HepG2 (cell line): ENCODE results near the gene CHCT1. TPM values are rescaled to one million over a fixed set of nuclear protein-coding genes. Genes with fewer than 3 reads are reported as not detected.

Experiments
- ATAC-seq: fragments of 200-7000 bp; cut with Tn5 transposase; 3 replicates; pipeline ENCODE4 v1.9.1; 2020; ENCODE audit warnings: mild to moderate bottlenecking, moderate library complexity
- BruUV-seq: library from RNA; stranded (reverse); fragments of 400-500 nt; replicated peaks from 2 replicates; lab custom pipeline; 2021; lab: Mats Ljungman, UMichigan
- CTCF ChIA-PET: fragments of 300-600 bp; formaldehyde crosslinking; extraction: SDS; loops from one replicate; lab custom pipeline; 2021; ENCODE audit warnings: low total read pairs, inconsistent platforms, low intra/inter-chr PET ratio; lab: Yijun Ruan, JAX
- POLR2A ChIA-PET: fragments of 350-600 bp; sonication (Branson Sonifier 250); formaldehyde crosslinking; loops from one replicate; lab custom pipeline; 2020; ENCODE audit warnings: antibody characterized with exemption, inconsistent platforms; lab: Yijun Ruan, JAX
- DNase-seq: peaks from one replicate; pipeline ENCODE4 v3.0.0-alpha.2; 2015; ENCODE audit warnings: low spot score
- FAIRE-seq: peaks from 3 replicates; lab custom pipeline; 2011; peaks lifted over from hg19 to GRCh38; lab: Jason Lieb, UNC
- H2AFZ ChIP-seq: one replicate; pipeline ENCODE4 v1.6.1; 2011; ENCODE audit warnings: low read length, inconsistent platforms
- H3K27ac ChIP-seq: fragments of 300-600 bp; 3 replicates; pipeline ENCODE4 v1.8.0; 2011; ENCODE audit warnings: mixed run types, mild to moderate bottlenecking, mixed read lengths, low read length, inconsistent platforms; ENCODE audit not compliant: insufficient read depth; ENCODE audit errors: extremely low read length
- H3K27me3 ChIP-seq, 2 experiments: fragments of 200-600 bp in 1 of 2; 2 replicates in 1 of 2; 3 replicates in 1 of 2; pipeline versions ENCODE4 v1.6.0 to v1.8.0; 2011; ENCODE audit warnings: low read length in 2 of 2, mild to moderate bottlenecking in 2 of 2, moderate library complexity in 2 of 2, inconsistent platforms in 1 of 2; ENCODE audit not compliant: insufficient read depth in 2 of 2, control insufficient read depth in 1 of 2
- H3K36me3 ChIP-seq, 2 experiments: fragments of 200-600 bp in 1 of 2; replicated peaks in 1 of 2; 2 replicates in 1 of 2; 3 replicates in 1 of 2; pipeline versions ENCODE4 v1.5.1 to v1.8.0; 2011; ENCODE audit warnings: low read length in 2 of 2, inconsistent platforms in 1 of 2; ENCODE audit not compliant: insufficient read depth in 2 of 2, control insufficient read depth in 1 of 2
- H3K4me1 ChIP-seq: 2 replicates; pipeline ENCODE4 v1.5.1; 2012; ENCODE audit warnings: low read length, inconsistent platforms; ENCODE audit not compliant: insufficient read depth
- H3K4me2 ChIP-seq: 2 replicates; pipeline ENCODE4 v1.6.0; 2011; ENCODE audit warnings: low read depth, low read length, inconsistent platforms
- H3K4me3 ChIP-seq, 3 experiments: fragments of 200-600 bp in 1 of 3; sonication (generic), shearing (Covaris generic) in 1 of 3; replicated peaks in 1 of 3; 2 replicates each; pipeline ENCODE4 v1.5.1; 2011 to 2016; ENCODE audit warnings: low read length in 3 of 3, inconsistent platforms in 2 of 3, low read depth in 2 of 3, mild to moderate bottlenecking in 2 of 3, control low read depth in 1 of 3, mixed read lengths in 1 of 3; ENCODE audit not compliant: insufficient read depth in 1 of 3
- H3K79me2 ChIP-seq: one replicate; pipeline ENCODE4 v1.6.1; 2011; ENCODE audit warnings: low read length, inconsistent platforms; ENCODE audit not compliant: insufficient read depth
- H3K9ac ChIP-seq: 2 replicates; pipeline ENCODE4 v1.6.0; 2011; ENCODE audit warnings: mild to moderate bottlenecking, low read depth, low read length, inconsistent platforms; ENCODE audit not compliant: insufficient read depth
- H3K9me3 ChIP-seq: 2 replicates; pipeline ENCODE4 v1.5.1; 2012; ENCODE audit warnings: mild to moderate bottlenecking, low read length
- H4K20me1 ChIP-seq: 2 replicates; pipeline ENCODE4 v1.6.0; 2011; ENCODE audit warnings: inconsistent platforms, mild to moderate bottlenecking, low read length, moderate library complexity; ENCODE audit not compliant: insufficient read depth
- DR1 ChIP-seq: sonication (generic); formaldehyde crosslinking; IDR thresholded peaks from 2 replicates; pipeline ENCODE4 v1.8.0; 2021; ENCODE audit warnings: mild to moderate bottlenecking, missing genetic modification reagents, inconsistent platforms
- ISL2 ChIP-seq: sonication (generic); formaldehyde crosslinking; IDR thresholded peaks from 2 replicates; pipeline ENCODE4 v1.5.0; 2020; ENCODE audit warnings: missing genetic modification reagents
- JDP2 ChIP-seq: sonication (generic); formaldehyde crosslinking; IDR thresholded peaks from 2 replicates; pipeline ENCODE4 v1.8.1; 2022; ENCODE audit warnings: missing genetic modification reagents, borderline replicate concordance
- NFKBIZ ChIP-seq: IDR thresholded peaks from 2 replicates; pipeline ENCODE4 v1.6.1; 2018; ENCODE audit warnings: missing genetic modification reagents, missing compliant biosample characterization
- PHF5A ChIP-seq: IDR thresholded peaks from one replicate; pipeline ENCODE4 v1.6.1; 2018; ENCODE audit warnings: low read depth, missing genetic modification reagents; ENCODE audit not compliant: unreplicated experiment
- WGBS: methylation state at CpG from one replicate; pipeline ENCODE4 v1.1.6; 2017; ENCODE audit warnings: low lambda C conversion rate; 5-methylcytosine and 5-hydroxymethylcytosine counted together
- in situ Hi-C: cut with HindIII; loops from 2 replicates; pipeline ENCODE4 v1.10.0; 2017; ENCODE audit warnings: low pct_unique_long_range_greater_than_20kb; ENCODE audit not compliant: extremely low pct_ligation_motif_present
- intact Hi-C: fragments of 100-400 bp; cut with micrococcal nuclease; formaldehyde crosslinking; loops from one replicate; pipeline ENCODE4 v1.10.0; 2022; ENCODE audit not compliant: unreplicated experiment
- polyA plus RNA-seq, 8 experiments: library from polyadenylated mRNA; depleted of rRNA in 3 of 8; stranded (reverse) in 7 of 8; unstranded in 1 of 8; fragments of >200 nt; fragmentation: Illumina TruSeq in 4 of 8; extraction: Trizol in 4 of 8; gene quantifications; 2 replicates each; pipeline versions ENCODE4 v1.2.1 to v1.2.3, GENCODE V29; 2011 to 2016; ENCODE audit warnings: low read depth in 4 of 8, missing spikeins in 1 of 8, mixed read lengths in 1 of 8; ENCODE audit not compliant: insufficient read depth in 1 of 8
- total RNA-seq, 5 experiments: library from RNA; depleted of rRNA; stranded (reverse); fragments of >200 nt; fragmentation: Illumina TruSeq; extraction: Trizol; gene quantifications; 2 replicates each; pipeline ENCODE4 v1.2.3, GENCODE V29; 2016; ENCODE audit warnings: low read depth in 1 of 5
- TF ChIP-seq, protein P1 (sequence below): sonication (generic); formaldehyde crosslinking; IDR thresholded peaks from 2 replicates; pipeline ENCODE4 v1.5.1; 2020; ENCODE audit warnings: missing genetic modification reagents, mild to moderate bottlenecking, borderline replicate concordance
- TF ChIP-seq, protein P2 (sequence below): sonication (generic); formaldehyde crosslinking; IDR thresholded peaks from 2 replicates; pipeline ENCODE4 v1.4.0; 2020; ENCODE audit warnings: missing genetic modification reagents, mild to moderate bottlenecking, borderline replicate concordance

The CHCT1 gene
- total and polyA plus RNA-seq, 2 of the 13 experiments (the other 11 are each of a cell fraction or from before 2014, with no cell fraction given), result not detected

DNA sequence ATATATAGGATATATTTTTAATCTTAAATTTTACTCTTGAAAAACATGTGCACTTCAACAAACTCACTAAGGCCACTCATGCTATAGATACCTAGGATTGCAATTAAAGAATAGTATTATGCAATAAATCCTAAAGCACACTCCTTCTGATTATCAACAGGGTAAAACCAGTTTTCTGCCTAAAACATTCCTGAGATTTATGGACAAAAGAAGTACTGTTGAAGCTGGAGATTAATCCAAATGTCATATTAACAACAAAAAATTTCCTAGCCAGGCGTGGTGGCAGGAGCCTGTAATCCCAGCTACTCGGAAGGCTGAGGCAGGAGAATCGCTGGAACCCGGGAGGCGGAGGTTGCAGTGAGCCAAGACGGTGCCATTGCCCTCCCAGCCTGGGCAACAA lies 21.4 kb downstream of the CHCT1 start:
- peaks cover 27% of the 10 kb centered on the region for H3K4me1 ChIP-seq
- intact Hi-C loops (no loop called here), in situ Hi-C loops (no loop called here)
- H2AFZ ChIP-seq, result no peak overlapping the region
- no peaks in the 10 kb centered on the region for H3K9me3 ChIP-seq
- ChIA-PET CTCF (no interaction called here), POLR2A (no interaction called here)
- peaks cover 4 to 23% of the 10 kb centered on the region in 2 experiments for H3K36me3 ChIP-seq
- H3K27ac ChIP-seq, result no peak overlapping the region
- no peaks in the 10 kb centered on the region for H3K79me2 ChIP-seq
- no TSS peak for BruUV-seq
- DNase-seq (no peak), FAIRE-seq (no peak), ATAC-seq (no peak)
- H3K27me3 ChIP-seq, result no peaks in the 10 kb centered on the region
- H3K4me2 ChIP-seq, result no peak overlapping the region
- 97% methylated on average over 6 of the region's 6 CpGs for WGBS
- no peak overlapping the region for H3K9ac ChIP-seq
- no peaks in the 10 kb centered on the region for H4K20me1 ChIP-seq
- TF ChIP-seq JDP2 (CRISPR knock-in tag) (no peak), DR1 (CRISPR knock-in tag) (no peak)
- TF ChIP-seq, protein P1, sequence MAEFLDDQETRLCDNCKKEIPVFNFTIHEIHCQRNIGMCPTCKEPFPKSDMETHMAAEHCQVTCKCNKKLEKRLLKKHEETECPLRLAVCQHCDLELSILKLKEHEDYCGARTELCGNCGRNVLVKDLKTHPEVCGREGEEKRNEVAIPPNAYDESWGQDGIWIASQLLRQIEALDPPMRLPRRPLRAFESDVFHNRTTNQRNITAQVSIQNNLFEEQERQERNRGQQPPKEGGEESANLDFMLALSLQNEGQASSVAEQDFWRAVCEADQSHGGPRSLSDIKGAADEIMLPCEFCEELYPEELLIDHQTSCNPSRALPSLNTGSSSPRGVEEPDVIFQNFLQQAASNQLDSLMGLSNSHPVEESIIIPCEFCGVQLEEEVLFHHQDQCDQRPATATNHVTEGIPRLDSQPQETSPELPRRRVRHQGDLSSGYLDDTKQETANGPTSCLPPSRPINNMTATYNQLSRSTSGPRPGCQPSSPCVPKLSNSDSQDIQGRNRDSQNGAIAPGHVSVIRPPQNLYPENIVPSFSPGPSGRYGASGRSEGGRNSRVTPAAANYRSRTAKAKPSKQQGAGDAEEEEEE (CRISPR knock-in tag), result no peak
- H3K4me3 ChIP-seq, result no peak overlapping the region

DNA sequence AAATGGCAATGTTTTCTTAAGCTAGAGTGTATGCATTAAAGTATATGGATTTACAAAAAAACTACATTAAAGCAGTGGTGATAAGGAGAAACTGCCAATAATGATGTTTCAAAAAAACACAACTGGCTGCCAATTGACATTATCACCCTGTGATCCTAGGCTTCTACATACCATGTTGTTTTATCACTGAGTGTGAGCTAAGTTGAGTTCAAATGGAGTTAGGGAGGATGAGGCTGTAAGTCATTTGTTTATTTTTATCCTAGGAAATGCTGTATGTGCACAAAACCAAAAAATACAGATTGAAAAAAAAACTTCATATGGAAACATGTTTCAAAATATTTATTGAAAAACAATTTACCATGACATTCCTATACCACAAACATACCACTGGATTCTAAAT lies 22.9 kb downstream of the CHCT1 start:
- TF ChIP-seq NFKBIZ (CRISPR knock-in tag) (no peak), ISL2 (CRISPR knock-in tag) (no peak), PHF5A (CRISPR knock-in tag) (no peak)
- TF ChIP-seq, protein P2, sequence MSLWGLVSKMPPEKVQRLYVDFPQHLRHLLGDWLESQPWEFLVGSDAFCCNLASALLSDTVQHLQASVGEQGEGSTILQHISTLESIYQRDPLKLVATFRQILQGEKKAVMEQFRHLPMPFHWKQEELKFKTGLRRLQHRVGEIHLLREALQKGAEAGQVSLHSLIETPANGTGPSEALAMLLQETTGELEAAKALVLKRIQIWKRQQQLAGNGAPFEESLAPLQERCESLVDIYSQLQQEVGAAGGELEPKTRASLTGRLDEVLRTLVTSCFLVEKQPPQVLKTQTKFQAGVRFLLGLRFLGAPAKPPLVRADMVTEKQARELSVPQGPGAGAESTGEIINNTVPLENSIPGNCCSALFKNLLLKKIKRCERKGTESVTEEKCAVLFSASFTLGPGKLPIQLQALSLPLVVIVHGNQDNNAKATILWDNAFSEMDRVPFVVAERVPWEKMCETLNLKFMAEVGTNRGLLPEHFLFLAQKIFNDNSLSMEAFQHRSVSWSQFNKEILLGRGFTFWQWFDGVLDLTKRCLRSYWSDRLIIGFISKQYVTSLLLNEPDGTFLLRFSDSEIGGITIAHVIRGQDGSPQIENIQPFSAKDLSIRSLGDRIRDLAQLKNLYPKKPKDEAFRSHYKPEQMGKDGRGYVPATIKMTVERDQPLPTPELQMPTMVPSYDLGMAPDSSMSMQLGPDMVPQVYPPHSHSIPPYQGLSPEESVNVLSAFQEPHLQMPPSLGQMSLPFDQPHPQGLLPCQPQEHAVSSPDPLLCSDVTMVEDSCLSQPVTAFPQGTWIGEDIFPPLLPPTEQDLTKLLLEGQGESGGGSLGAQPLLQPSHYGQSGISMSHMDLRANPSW (CRISPR knock-in tag), result no peak

More for the DNA sequence above, 22.9 kb downstream of the CHCT1 start:
- ATAC-seq, result no peak
- no peak overlapping the region for H2AFZ ChIP-seq
- H3K36me3 ChIP-seq, result peaks cover 5 to 31% of the 10 kb centered on the region in 2 experiments
- intact Hi-C loops, result no loop called here
- H3K4me1 ChIP-seq, result peaks cover 20% of the 10 kb centered on the region
- H3K4me3 ChIP-seq, result no peak overlapping the region
- BruUV-seq, result no TSS peak
- no peak overlapping the region for H3K27ac ChIP-seq
- POLR2A ChIA-PET, result no interaction called here
- H3K27me3 ChIP-seq, result no peaks in the 10 kb centered on the region
- no peak for FAIRE-seq
- H3K79me2 ChIP-seq, result no peaks in the 10 kb centered on the region
- no peak overlapping the region for H3K4me2 ChIP-seq
- no peaks in the 10 kb centered on the region for H4K20me1 ChIP-seq
- no peaks in the 10 kb centered on the region for H3K9me3 ChIP-seq
- no peak overlapping the region for H3K9ac ChIP-seq
- in situ Hi-C loops, result no loop called here
- no peak for DNase-seq
- CTCF ChIA-PET, result no interaction called here
